ENCODE measurements around the gene LRRC2. TPM values are rescaled to one million over a fixed set of nuclear protein-coding genes. Genes with fewer than 3 reads are reported as not detected.

LRRC2 gene
- total RNA-seq, 4 donors from 2014 or later, result 0.35 to 23.9 (median 1.3) TPM

GRCh38 chr3:46576879-46577278 is 10.8 kb upstream of the LRRC2 start:
- TF ChIP-seq CTCF (IDR thresholded peaks at IDR 0.05) (no peak), POLR2A (IDR thresholded peaks at IDR 0.05) (no peak)
- no peak overlapping the region for H3K4me3 ChIP-seq
- no peak overlapping the region for H3K27ac ChIP-seq
- no peaks in the 10 kb centered on the region for H3K36me3 ChIP-seq
- no peak for DNase-seq
- no peaks in the 10 kb centered on the region for H3K4me1 ChIP-seq
- H3K9me3 ChIP-seq, result no peaks in the 10 kb centered on the region
- H3K27me3 ChIP-seq, result no peaks in the 10 kb centered on the region

- no peaks in the 10 kb centered on the region for H3K36me3 ChIP-seq
- no peak overlapping the region for H3K27ac ChIP-seq
- no peaks in the 10 kb centered on the region for H3K9me3 ChIP-seq
- no peak for DNase-seq
- H3K4me1 ChIP-seq, result no peaks in the 10 kb centered on the region
- H3K27me3 ChIP-seq, result no peaks in the 10 kb centered on the region
- no peak for TF ChIP-seq POLR2A (IDR thresholded peaks at IDR 0.05)
- no peak for TF ChIP-seq CTCF (IDR thresholded peaks at IDR 0.05)
- no peak overlapping the region for H3K4me3 ChIP-seq
Measured at GRCh38 chr3:46576386-46576785, 10.3 kb upstream of the LRRC2 start.

GRCh38 chr3:46575577-46576222 is 9.6 kb upstream of the LRRC2 start:
- Histone ChIP-seq H3K9me3 (no peaks in the 10 kb centered on the region), H3K4me3 (no peak overlapping the region), H3K27ac (no peak overlapping the region), H3K27me3 (no peaks in the 10 kb centered on the region), H3K4me1 (no peaks in the 10 kb centered on the region), H3K36me3 (no peaks in the 10 kb centered on the region)
- TF ChIP-seq POLR2A (IDR thresholded peaks at IDR 0.05), result no peak
- no peak for TF ChIP-seq CTCF (IDR thresholded peaks at IDR 0.05)
- DNase-seq, result no peak

GRCh38 chr3:46574881-46575576 is 8.9 kb upstream of the LRRC2 start:
- H3K27ac ChIP-seq, result no peak overlapping the region
- no peaks in the 10 kb centered on the region for H3K27me3 ChIP-seq

GRCh38 chr3:46574243-46574646 is 8.1 kb upstream of the LRRC2 start:
- H3K27me3 ChIP-seq, result no peaks in the 10 kb centered on the region
- DNase-seq, result no peak

More at GRCh38 chr3:46574881-46575576, 8.9 kb upstream of the LRRC2 start:
- no peaks in the 10 kb centered on the region for H3K9me3 ChIP-seq
- DNase-seq, result no peak
- no peak overlapping the region for H3K4me3 ChIP-seq
- H3K4me1 ChIP-seq, result no peaks in the 10 kb centered on the region
- no peak for TF ChIP-seq POLR2A (IDR thresholded peaks at IDR 0.05)
- no peak for TF ChIP-seq CTCF (IDR thresholded peaks at IDR 0.05)
- H3K36me3 ChIP-seq, result no peaks in the 10 kb centered on the region

More at GRCh38 chr3:46574243-46574646, 8.1 kb upstream of the LRRC2 start:
- no peak for TF ChIP-seq CTCF (IDR thresholded peaks at IDR 0.05)
- no peak for TF ChIP-seq POLR2A (IDR thresholded peaks at IDR 0.05)
- H3K4me1 ChIP-seq, result no peaks in the 10 kb centered on the region
- no peak overlapping the region for H3K27ac ChIP-seq
- H3K4me3 ChIP-seq, result no peak overlapping the region
- no peaks in the 10 kb centered on the region for H3K9me3 ChIP-seq
- no peaks in the 10 kb centered on the region for H3K36me3 ChIP-seq
